Activated T-cell treated with anti-CD3 and anti-CD28 coated beads, Interleukin-2, amount 50 U/mL, for 24 hours (primary cell): ENCODE measurements around the gene GRK1.

Experiments used
- DNase-seq: peaks from one replicate; pipeline ENCODE4 v3.0.0-alpha.2; 2020
- H3K27ac Mint-ChIP-seq: 2 replicates; pipeline ENCODE4 v1.8.0; 2020; ENCODE audit warnings: mild to moderate bottlenecking, mixed read lengths
- H3K27me3 Mint-ChIP-seq: 2 replicates; pipeline ENCODE4 v1.8.0; 2020; ENCODE audit warnings: mixed read lengths
- H3K36me3 Mint-ChIP-seq: 2 replicates; pipeline ENCODE4 v1.8.0; 2020; ENCODE audit warnings: low read depth, mixed read lengths
- H3K4me1 Mint-ChIP-seq: 2 replicates; pipeline ENCODE4 v1.8.0; 2020; ENCODE audit warnings: low read depth, mixed read lengths
- H3K4me3 Mint-ChIP-seq: 2 replicates; pipeline ENCODE4 v1.8.0; 2020; ENCODE audit warnings: mild to moderate bottlenecking, moderate library complexity, mixed read lengths
- H3K9me3 Mint-ChIP-seq: 2 replicates; pipeline ENCODE4 v1.8.0; 2020; ENCODE audit warnings: mixed read lengths

GRK1 gene

GRCh38 chr13:113660066-113660465 is 7.0 kb upstream of the GRK1 start:
- no peak overlapping the region for H3K27ac Mint-ChIP-seq
- no peak for DNase-seq
- H3K36me3 Mint-ChIP-seq = no peaks in the 10 kb centered on the region
- H3K27me3 Mint-ChIP-seq = no peaks in the 10 kb centered on the region
- no peak overlapping the region for H3K4me3 Mint-ChIP-seq
- no peaks in the 10 kb centered on the region for H3K4me1 Mint-ChIP-seq
- peaks cover 18% of the 10 kb centered on the region for H3K9me3 Mint-ChIP-seq

- Mint-ChIP-seq H3K4me3 (no peak overlapping the region), H3K9me3 (peaks cover 18% of the 10 kb centered on the region), H3K27me3 (no peaks in the 10 kb centered on the region), H3K27ac (no peak overlapping the region), H3K4me1 (no peaks in the 10 kb centered on the region), H3K36me3 (no peaks in the 10 kb centered on the region)
- DNase-seq = no peak
Observed at GRCh38 chr13:113661509-113661908, 5.5 kb upstream of the GRK1 start.

- Mint-ChIP-seq H3K9me3 (peaks cover 18% of the 10 kb centered on the region), H3K36me3 (no peaks in the 10 kb centered on the region), H3K4me1 (no peaks in the 10 kb centered on the region), H3K27ac (no peak overlapping the region), H3K4me3 (no peak overlapping the region), H3K27me3 (peaks cover 2% of the 10 kb centered on the region)
- peak; percentile 16 for DNase-seq
Observed at GRCh38 chr13:113663934-113664333, 3.1 kb upstream of the GRK1 start.

GRCh38 chr13:113664751-113665596 is 2.0 kb upstream of the GRK1 start:
- Mint-ChIP-seq H3K4me1 (no peaks in the 10 kb centered on the region), H3K4me3 (no peak overlapping the region), H3K9me3 (peaks cover 18% of the 10 kb centered on the region), H3K27ac (no peak overlapping the region), H3K27me3 (peaks cover 3% of the 10 kb centered on the region), H3K36me3 (no peaks in the 10 kb centered on the region)
- peak; percentile 11 for DNase-seq

- H3K27ac Mint-ChIP-seq = no peak overlapping the region
- H3K4me1 Mint-ChIP-seq = no peaks in the 10 kb centered on the region
- no peaks in the 10 kb centered on the region for H3K36me3 Mint-ChIP-seq
- H3K9me3 Mint-ChIP-seq = peaks cover 17% of the 10 kb centered on the region
- H3K27me3 Mint-ChIP-seq = peaks cover 3% of the 10 kb centered on the region
- DNase-seq = peak; percentile 24
- no peak overlapping the region for H3K4me3 Mint-ChIP-seq
Observed at GRCh38 chr13:113665597-113666328, 1.3 kb upstream of the GRK1 start.

GRCh38 chr13:113666329-113666670 is 719 bp upstream of the GRK1 start:
- H3K4me1 Mint-ChIP-seq = no peaks in the 10 kb centered on the region
- H3K27ac Mint-ChIP-seq = no peak overlapping the region
- H3K4me3 Mint-ChIP-seq = no peak overlapping the region
- peaks cover 12% of the 10 kb centered on the region for H3K9me3 Mint-ChIP-seq
- DNase-seq = peak; percentile 23
- H3K36me3 Mint-ChIP-seq = no peaks in the 10 kb centered on the region
- peaks cover 3% of the 10 kb centered on the region for H3K27me3 Mint-ChIP-seq

- Mint-ChIP-seq H3K9me3 (no peaks in the 10 kb centered on the region), H3K4me1 (no peaks in the 10 kb centered on the region), H3K27ac (no peak overlapping the region), H3K36me3 (no peaks in the 10 kb centered on the region), H3K4me3 (no peak overlapping the region), H3K27me3 (peaks cover 3% of the 10 kb centered on the region)
- DNase-seq = peak; percentile 25
Observed at GRCh38 chr13:113667771-113668490, 912 bp downstream of the GRK1 start.

- H3K36me3 Mint-ChIP-seq = no peaks in the 10 kb centered on the region
- no peaks in the 10 kb centered on the region for H3K4me1 Mint-ChIP-seq
- peaks cover 3% of the 10 kb centered on the region for H3K27me3 Mint-ChIP-seq
- H3K9me3 Mint-ChIP-seq = no peaks in the 10 kb centered on the region
- no peak overlapping the region for H3K27ac Mint-ChIP-seq
- DNase-seq = no peak
- H3K4me3 Mint-ChIP-seq = no peak overlapping the region
Observed at GRCh38 chr13:113668491-113668971, 1.5 kb downstream of the GRK1 start.

- Mint-ChIP-seq H3K4me3 (no peak overlapping the region), H3K27me3 (peaks cover 3% of the 10 kb centered on the region), H3K4me1 (no peaks in the 10 kb centered on the region), H3K9me3 (no peaks in the 10 kb centered on the region), H3K36me3 (no peaks in the 10 kb centered on the region), H3K27ac (no peak overlapping the region)
- peak; percentile 13 for DNase-seq
Observed at GRCh38 chr13:113669231-113669754, 2.3 kb downstream of the GRK1 start.

GRCh38 chr13:113669755-113670341 is 2.8 kb downstream of the GRK1 start:
- no peaks in the 10 kb centered on the region for H3K4me1 Mint-ChIP-seq
- no peaks in the 10 kb centered on the region for H3K36me3 Mint-ChIP-seq
- peaks cover 3% of the 10 kb centered on the region for H3K27me3 Mint-ChIP-seq
- DNase-seq = peak; percentile 17
- H3K9me3 Mint-ChIP-seq = no peaks in the 10 kb centered on the region
- no peak overlapping the region for H3K27ac Mint-ChIP-seq
- H3K4me3 Mint-ChIP-seq = no peak overlapping the region

- peaks cover 3% of the 10 kb centered on the region for H3K27me3 Mint-ChIP-seq
- no peak for DNase-seq
- no peaks in the 10 kb centered on the region for H3K36me3 Mint-ChIP-seq
- no peak overlapping the region for H3K4me3 Mint-ChIP-seq
- H3K27ac Mint-ChIP-seq = no peak overlapping the region
- H3K4me1 Mint-ChIP-seq = no peaks in the 10 kb centered on the region
- no peaks in the 10 kb centered on the region for H3K9me3 Mint-ChIP-seq
Observed at GRCh38 chr13:113670541-113670940, 3.5 kb downstream of the GRK1 start.

GRCh38 chr13:113671066-113672001 is 4.3 kb downstream of the GRK1 start:
- no peaks in the 10 kb centered on the region for H3K9me3 Mint-ChIP-seq
- H3K4me1 Mint-ChIP-seq = no peaks in the 10 kb centered on the region
- H3K27me3 Mint-ChIP-seq = peaks cover 3% of the 10 kb centered on the region
- no peak overlapping the region for H3K4me3 Mint-ChIP-seq
- peak; percentile 25 for DNase-seq
- H3K27ac Mint-ChIP-seq = no peak overlapping the region
- H3K36me3 Mint-ChIP-seq = no peaks in the 10 kb centered on the region

GRCh38 chr13:113672002-113672651 is 5.1 kb downstream of the GRK1 start:
- Mint-ChIP-seq H3K4me3 (no peak overlapping the region), H3K4me1 (no peaks in the 10 kb centered on the region), H3K9me3 (no peaks in the 10 kb centered on the region), H3K27ac (peak overlapping the region; percentile 22), H3K27me3 (peaks cover 3% of the 10 kb centered on the region), H3K36me3 (no peaks in the 10 kb centered on the region)
- DNase-seq = no peak
